K562 treated with DMSO at 1 percent for 24 hours (cell line): ENCODE results near the gene SLIT3. TPM values are rescaled to one million over a fixed set of nuclear protein-coding genes. Genes with fewer than 3 reads are reported as not detected.

ENCODE experiments used
- total RNA-seq: library from RNA; unstranded; fragments of 300-600 nt; gene quantifications from 2 replicates; pipeline ENCODE4 v1.2.3, GENCODE V29; 2022; ENCODE audit warnings: low read depth; ENCODE audit not compliant: insufficient read depth

Gene SLIT3
- not detected in 2 replicates for total RNA-seq

GRCh38 chr5:169300468-169301385 lies at the start of gene SLIT3:
TSS of gene SLIT3 (minus strand) at chr5:169301139. CDS start at chr5:169300709, 430 bp downstream.

